UCSD-AML1 (cell line): Measurements from ENCODE around the gene GAP43.

ENCODE experiments used
- DNase-seq: peaks from one replicate; lab custom pipeline; 2025; ENCODE audit not compliant: unreplicated experiment; lab: John Stamatoyannopoulos, UW

GAP43 gene

DNA sequence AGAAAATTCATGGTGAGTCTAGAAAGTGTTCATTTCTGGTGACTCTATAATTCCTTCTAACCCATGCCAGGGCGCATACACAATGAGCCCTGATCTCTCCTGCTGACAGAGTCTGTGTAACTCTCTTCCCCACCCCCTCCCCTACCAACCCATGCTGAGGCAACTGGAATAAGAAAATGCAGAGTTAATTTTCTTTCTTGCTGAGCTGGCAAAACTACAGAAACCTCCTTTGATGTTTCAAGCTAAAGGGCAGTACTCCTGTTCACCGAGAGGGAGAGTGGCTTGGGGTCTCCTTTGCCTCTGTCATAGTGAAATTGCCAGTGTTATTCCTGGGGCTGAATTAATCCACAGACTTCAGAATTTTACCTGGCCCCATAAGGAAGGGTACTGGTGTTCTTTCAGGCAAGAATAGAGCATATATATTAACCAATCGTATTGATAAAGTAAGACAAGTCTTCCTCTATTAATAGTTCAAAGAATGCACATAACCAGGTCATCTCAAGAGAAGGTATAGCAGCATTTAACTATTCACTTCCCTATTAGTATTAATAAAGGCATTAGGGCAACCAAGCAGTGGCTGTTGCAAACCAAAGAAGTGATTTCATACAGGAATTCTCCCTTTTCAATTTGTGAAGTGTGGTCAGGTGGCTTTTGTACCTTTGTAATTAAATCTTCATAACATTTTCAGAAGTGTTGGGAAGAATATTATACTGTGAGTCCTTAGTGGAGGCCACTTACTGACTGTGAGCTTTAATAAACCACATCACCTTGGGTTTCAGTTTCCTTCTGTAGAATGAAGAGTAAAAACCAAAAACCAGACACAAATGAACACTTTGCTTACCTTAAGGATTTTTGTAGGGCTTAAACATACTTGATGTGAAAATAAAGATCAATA, 4.1 kb downstream of the GAP43 start:
- DNase-seq: no peak

DNA sequence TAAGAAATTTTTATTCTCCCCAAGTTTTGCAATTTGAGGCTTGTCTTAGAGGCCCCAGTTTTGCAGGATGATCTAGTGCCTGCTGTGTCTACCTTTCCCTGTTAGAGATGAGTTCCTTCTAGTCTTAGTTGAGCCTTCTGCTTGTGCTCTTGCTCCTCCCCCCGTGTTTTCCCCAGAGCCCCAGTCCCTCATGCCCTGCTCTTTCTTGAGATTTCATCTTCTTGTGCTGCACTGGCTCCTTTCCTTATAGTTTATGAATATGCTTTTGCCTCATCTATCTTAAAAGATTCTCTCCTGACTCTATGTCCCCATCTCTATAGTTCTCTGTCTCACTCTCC, 4.7 kb downstream of the GAP43 start:
- no peak for DNase-seq

DNA sequence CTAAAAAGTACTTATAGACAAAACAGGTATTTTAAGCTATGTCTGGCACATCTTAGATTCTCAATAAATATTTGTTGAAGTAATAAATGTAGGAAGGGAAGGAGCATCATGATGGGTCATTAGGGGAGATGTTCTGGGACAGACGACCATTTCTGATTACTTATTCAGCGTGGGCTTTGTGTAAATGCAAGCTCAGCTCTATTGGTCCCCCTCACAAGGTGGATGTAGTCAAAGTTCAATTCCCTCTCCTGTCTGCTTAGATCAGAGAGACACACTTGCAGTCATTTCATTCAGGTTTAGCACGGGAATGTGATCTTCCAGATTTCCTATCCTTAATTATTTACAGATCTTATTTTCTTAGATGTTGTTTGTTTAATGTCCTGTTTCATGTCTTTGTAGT, 7.5 kb downstream of the GAP43 start:
- no peak for DNase-seq

DNA sequence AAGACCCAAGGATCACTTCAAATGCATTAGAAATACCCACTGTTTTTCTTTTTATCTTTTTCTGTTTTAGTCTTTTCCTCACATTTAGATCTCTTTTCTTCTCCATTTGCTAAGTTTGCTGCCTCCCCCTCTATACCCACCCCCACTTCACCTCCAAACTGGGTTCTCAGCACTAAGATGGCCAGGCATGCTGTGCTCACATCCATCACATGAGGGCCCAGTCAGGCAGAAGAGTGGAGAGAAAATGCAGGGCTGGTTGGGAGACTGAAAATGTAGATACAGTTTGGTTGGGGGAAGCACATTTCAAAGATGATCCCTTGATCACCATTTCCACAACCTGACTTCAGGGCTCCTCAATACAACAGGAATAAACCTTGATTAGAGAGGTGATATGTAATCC, 8.7 kb downstream of the GAP43 start:
- DNase-seq: no peak

DNA sequence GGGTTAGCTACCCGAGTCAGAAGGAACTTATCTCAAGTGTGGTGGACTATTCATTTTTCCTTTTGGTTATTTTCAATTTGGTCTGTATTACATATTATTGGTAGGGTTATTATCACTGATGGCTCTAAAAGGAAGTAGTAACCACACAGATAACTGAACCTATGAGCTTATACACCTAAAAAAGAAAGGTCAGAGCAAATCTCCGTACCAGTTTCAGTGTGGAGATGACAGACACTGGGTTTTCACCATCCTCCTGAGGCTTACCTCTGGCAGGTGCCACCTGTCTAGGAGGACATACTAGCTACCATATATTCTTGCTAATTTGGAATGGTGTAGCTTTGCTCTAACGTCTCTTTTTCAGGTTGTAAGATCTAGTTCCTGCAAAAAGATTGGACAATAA, 10.2 kb downstream of the GAP43 start:
- DNase-seq: no peak

DNA sequence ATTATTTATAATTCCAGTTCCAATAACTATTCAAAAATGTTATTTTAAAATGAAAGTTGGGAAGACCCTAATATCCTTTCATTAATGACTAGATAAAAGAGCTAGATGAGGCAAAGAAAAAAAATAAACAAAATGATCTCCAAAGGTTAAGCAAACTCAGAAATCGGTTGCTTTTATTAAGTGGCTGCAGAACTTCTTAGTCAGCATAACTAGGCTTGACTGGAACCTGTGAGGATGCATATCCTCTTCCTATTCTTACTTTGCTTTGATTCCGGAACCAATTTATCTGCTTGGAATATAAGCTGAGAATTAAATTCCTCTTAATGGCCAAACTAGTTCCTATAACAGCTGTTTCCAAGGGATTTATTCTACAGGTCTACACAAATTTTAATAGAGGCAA, 10.7 kb downstream of the GAP43 start:
- DNase-seq: no peak

DNA sequence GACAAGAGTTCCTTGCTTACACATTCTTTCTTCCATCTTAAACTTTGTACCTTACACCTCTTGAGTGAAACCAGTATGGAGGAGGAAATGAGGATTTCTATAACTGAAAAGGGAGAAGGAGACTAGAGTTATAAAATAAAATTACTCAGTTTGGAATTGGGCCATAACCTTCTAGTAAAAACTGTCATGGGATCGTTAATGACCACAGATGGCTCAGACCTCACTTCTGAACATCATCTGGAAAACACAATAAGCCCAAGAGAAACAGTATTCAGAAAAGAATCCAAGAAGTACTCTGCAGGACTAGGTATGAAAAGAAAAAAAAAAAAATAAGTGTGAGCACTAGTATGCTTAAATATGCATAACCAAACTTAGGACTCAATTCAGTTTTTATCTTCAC, 12.1 kb downstream of the GAP43 start:
- DNase-seq: no peak

DNA sequence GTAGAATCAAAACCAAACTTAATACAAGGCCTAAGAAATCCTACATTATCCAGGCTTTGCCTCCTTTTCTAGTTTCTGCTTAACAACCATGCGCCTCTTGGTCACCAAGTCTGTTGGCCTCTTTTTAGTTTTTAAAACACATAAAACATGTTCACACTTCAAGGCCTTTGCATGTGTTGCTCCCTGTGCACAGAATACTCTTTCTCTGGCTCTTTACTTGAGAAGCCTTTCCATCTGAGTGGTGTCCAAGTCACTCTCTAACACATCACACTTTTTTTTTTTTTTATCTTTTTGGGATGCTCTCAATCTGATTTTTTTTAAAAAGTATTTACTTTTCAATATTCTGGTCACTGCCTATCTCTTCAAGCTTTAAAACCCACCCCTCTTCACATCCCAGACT, 14.9 kb downstream of the GAP43 start:
- DNase-seq: no peak

DNA sequence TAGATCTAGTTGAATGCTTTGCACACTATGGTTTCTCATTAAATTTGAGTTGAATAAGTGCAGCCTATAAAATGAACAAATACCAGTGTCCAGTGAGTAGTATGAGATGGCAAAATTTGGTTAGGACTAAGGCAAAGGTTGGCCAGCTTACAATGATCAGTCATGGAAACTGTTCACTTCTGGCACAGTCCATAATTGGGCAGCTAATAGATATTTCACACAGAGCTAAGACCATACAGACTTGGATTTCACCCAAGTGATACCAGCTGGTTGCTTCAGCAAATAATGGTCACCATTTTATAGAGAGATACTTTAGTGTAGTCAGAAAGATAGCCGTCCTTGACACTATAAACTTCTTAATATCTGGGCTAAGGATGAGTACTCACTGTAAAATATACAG, 15.7 kb downstream of the GAP43 start:
- no peak for DNase-seq

DNA sequence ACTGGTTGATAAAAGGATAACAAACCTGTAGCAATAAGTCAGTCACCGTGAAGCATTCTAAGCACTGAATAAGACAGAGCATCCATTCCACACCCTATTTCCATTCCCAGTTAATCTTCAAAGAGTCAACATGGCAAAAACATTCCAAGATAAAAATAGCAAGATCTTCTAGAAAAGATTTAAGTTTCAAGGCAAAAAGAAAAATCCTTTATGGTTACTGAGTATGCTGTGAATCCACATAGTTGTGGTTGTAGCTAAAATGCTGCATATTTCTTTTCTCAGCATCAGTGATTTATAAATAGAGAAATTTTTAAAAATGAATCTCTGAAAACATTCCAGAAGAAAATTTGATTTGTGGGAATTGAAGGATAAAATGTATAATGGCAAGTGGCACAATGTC, 21.1 kb downstream of the GAP43 start:
- no peak for DNase-seq

DNA sequence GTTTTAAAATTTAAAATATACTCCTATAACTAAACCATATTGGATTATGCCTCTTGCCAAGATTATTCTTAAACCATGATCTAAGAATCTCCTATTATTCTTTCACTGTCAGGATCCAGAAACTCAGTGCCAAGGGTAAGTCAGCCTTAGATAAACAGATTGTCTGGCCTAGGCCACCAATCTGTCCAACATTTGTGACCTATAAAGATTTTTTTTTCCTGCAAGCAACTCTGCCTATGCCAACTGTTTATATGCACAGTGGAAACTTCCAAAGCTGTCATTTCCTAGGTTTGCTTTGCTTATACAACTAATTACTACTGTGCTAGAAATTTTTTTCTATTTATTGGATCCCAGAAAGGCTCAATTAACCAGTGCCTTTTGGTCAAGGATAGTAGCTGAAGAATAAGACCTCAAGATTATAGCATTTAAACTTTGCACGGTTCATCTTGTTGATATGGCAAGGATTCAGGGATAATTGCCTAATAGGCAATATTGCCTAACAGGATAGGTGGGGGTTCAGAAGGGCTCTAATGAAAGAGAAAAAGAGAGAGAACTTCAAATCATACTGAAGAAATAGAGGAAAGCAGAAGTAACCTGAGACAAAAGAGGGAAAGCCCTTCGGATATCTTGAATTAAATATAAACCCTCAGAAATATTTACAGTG, 22.8 kb downstream of the GAP43 start:
- no peak for DNase-seq

DNA sequence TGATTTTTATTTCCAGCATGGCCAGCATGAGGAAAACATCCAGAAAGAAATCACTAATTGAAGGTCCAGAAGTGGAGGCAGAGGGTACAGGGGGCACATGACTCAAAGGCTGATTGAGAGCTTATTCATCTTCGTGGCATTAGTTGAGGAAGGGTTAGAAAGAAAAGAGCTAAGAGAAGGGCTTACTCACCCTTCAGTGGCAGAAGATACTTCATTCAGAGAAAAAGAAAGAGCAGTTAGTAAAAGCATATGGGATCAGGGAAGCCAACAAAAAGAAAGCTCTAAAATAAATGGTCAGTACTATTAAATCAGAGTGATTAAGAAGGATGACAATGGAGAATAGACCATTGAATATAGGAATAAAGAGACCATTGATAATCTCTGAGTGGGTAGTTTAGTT, 25.2 kb downstream of the GAP43 start:
- no peak for DNase-seq

DNA sequence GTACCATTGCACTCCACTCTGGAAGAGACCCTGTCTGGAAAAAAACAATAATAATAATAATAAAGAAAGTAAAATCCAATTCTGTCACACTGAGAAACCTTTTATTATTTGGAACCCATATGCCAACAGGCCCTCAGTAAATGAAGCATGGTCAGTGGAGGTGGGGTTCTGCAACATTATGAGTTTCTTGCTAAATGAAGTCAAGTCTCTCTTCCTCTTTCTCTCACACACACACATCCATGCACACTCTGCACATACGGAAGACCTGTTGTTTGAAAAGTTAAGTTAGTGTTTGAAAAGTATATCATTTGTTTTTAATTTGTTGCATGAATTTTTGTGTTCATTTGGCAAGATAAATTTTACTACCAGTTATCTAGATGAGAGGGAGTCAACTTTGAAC, 27.8 kb downstream of the GAP43 start:
- DNase-seq: no peak

DNA sequence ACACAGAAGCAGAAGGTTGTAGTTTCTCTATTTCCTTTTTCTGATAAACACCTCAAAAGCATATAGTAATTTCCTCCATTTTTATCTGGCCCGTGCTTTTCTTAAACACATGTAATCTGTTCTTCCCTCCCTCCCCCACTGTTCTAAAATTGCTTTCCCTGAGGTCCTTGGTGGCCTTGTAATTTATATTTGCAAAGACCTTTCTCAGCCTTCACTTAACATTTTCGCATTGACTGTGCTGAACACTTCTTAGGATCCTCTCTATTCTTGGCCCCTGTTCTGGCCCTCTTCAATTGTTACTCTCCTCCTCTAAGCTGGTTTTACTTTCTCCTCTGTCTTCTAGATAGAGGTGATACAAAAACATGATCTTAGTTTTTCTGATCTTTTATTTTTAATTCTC, 28.3 kb downstream of the GAP43 start:
- no peak for DNase-seq

DNA sequence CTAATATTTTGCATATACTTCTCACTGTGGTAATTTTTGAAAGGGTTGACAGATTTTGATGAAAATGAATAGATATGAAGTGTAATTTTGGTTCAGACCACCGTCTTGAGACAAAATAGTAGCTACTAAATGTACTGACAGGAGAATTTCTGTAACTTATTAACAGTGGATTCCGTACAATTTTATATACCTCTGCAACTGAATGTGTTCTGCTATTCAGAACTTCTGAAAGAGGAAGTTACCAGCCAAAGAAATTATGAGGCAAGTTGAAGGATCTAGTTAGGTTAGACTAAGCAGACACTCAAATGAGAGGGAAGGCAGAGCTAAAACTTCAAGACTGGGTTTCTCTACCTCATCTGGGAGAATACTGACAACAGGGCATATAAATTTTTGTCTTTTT, 29.4 kb downstream of the GAP43 start:
- DNase-seq: no peak

DNA sequence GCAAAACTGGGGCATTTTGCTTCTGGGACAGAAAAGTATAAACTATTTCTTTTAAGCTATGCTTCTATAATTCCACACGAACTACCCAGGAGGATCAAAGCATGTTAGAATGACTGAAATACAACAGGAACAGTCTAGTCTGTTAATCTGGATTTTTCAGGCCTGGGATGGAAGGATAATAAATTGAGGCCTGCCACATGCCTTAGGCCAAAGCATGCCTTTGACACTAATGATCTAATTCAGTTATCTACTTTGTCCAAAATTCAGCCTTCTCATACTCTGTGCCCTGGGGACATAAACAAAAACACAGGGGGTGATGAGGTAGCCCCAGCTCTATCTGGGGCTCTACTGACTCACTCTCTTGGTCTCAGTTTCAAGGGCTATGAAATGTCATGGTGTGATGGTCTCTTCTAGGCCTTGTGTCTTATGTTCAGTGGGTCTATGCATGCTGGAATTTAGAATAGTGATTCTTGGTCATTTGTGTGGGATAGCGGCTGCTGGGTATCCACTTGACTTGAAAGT, 32.5 kb downstream of the GAP43 start:
- DNase-seq: no peak

DNA sequence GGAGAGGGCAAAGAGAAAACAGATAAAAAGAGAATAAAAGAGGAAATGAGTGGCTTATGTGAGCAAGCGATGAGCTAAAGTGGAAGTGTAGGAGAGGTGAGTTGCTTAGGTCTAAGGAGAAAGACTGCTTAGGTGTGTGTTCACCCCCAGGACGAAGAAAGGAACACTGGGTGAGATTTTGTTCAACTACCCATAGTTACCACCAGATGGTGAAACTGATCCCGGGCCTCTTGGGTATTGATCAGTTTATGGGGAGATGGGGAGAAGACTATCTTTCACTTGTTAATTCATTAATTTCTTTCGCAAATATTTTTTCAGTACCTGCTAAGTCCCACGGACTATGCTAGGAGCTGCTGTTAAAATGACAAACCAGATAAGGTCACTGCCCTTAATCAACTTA, 33.9 kb downstream of the GAP43 start:
- DNase-seq: no peak

DNA sequence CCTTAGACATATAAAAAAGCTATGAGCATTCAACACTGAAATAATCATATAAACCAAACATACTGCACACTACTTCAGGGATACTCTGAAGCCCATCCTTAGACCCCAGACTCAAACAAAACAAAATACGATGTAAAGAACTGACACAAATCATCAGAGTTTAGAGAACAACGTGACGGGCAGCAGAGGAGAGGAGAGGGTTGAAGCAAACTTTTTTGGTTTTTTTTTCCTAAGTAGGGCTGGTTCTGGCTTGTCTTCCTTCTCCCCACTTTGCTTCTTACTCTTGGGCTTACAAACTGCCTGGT, 34.7 kb downstream of the GAP43 start:
- no peak for DNase-seq

DNA sequence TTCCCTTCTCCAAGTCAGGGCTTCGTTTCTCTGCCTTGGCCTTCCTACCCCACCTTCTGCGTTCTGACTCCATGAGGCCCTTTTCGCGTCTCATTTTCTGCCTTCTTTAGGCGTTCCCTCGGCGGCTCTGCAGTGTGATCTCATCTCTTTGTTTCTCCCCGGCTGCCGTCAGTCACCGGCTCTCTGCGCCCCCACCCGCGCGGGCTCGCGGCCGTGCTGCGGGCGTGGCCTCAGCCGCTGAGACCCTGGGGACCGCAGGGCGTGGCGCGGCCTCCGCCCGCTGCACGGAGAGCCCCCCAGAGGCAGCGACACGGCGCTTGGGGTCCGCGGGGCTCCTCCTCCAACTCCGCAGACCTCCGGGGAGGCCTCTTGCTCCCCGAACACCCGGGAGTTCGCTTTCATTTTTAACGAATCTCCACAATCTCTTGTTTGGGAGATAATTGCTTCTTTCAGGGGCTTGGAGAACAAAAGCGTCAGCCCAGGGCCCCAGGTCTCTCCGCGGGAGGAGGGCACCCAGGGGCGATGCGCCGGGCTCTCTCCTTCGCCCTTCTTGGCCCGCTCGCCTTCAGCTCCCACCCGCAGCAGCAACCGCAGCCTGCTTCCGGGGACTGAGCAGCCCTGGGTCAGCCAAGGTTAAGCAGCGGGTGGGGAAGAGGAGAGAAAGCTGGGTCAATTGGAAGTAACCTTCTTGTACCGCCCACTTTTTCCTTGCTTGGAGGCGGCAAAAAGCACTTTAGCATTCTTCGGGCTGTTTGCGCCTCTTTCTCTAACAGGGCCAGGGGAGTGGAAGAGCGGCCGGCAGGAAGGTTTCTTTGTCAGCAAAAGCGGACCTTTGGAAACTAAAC, 35.2 kb downstream of the GAP43 start:
- DNase-seq: peak; percentile 15

DNA sequence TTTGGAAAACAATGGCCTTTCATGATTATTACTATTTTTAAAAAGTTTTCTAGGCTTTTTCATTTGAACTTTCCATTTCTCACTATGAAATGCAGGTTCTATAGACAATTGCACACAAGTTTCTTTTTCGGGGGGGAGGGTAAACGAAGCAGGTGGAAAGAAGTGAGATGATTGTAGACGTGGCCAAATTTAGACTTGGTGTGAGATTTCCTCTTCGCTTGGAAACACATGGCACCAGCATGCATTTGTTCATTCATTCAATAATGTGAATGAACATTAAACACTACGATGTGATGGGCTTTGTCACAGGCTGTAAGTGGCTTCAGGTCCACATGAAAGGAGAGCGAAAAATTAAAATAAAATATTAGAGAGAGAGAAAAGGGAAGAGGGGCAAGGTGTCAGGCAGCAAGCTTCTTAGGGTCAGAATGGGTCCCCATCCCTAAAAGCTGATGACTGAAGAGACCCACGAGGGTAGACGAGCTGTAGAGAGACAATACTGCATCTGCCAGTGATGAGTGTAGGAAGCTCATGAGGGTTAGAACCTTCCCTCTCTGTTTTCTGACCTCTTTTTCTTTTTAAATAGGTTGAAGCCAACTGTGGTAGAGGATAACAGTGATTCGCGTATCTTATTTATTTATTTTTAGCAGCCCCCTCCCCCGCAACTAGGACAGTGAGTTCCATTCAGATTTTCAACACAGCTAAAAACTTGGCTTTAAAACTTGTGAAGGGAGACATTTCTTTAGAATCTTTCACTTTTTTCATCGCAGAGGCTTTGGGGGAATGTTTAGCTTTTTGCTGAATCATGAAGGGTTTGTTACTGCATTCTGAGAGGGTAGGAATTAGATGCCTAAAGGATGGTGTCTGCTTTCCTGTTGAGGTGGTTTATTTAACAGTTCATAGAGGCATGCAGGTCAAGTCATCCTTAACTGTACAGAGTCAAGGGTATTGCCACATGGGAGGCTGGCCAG, 36.2 kb downstream of the GAP43 start:
- DNase-seq: no peak
